NCI-H2029 treated with DMSO at 0.1 percent for 48 hours (cell line): Measurements from ENCODE around the gene SORBS2.

Experiments
- DNase-seq: peaks from one replicate; lab custom pipeline; 2025; lab: John Stamatoyannopoulos, UW

The SORBS2 gene

DNA sequence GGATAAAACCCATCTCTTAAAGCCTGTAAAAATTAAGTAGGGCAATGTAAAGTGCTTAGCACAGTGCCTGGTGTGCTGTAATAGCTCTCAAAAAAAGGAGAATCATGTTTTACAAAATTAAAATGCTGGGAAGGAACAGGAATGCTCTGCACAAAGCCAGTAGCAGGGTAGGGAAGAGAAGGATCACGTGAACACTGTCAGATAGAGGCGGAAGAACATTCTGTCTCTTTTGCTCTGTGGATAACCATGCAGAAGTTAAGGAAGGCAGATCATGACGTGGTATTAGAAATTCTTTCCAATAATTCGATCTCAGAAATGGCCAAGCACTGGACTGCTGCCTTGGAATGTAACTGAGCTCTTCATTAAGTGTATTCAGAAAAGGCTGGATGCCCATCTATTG, 140.5 kb downstream of the SORBS2 start:
- DNase-seq, result no peak

DNA sequence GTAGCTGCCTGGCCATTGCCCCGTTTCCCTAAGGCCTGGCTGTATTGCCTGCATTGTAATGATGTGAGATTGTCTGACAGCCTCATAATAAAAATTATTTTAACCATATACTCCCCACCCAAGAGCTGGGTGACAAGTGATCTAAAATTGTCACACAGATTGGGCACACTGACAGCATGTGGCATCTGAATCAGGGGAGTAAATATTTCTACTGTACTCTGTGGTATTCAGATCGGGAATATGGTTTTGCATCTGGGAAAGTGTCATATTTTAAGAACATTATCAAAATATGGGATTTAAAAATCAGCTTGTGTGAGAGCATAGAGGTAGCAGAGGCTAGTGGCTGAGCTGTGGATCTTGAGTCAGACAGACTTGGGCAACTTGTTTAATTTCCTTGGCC, 140.9 kb downstream of the SORBS2 start:
- no peak for DNase-seq

DNA sequence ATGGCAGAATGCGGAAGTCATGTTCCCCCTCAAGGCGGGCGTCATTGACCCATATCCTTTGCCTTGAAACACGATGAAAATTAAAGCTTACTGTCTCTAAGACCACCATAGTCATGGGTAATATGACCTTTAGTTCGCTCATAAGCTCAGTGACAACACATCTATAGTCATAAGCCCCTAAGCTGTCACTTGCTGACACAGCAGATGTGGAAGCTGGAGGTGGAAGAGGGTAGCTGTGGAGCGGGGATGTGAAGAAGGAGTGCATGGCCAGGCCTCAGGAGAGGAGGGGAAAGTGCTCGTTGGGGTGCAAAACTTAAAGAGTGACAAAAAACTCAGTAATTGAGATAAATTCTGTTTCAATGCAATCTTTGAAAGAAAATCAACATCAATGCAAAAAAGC, 142.7 kb downstream of the SORBS2 start:
- DNase-seq, result no peak

DNA sequence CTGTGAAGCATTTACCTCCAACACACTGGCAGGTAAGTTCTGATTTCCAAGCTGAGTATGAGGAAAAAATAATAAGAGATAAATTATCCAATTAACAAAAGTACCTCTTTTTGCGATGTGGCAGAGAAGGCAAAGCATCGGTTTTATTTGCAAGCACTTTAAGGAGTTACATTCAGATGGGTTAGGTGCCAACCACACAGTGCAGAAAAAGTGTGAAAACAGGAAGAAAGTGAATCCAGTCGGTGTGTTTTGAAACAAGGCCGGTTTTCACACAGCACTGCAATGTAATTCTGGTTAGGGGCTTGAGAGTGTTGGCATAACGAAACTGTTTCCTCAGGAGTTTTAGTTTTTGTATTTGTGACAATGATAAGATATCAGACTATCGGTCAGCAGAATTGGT, 145.8 kb downstream of the SORBS2 start:
- no peak for DNase-seq

DNA sequence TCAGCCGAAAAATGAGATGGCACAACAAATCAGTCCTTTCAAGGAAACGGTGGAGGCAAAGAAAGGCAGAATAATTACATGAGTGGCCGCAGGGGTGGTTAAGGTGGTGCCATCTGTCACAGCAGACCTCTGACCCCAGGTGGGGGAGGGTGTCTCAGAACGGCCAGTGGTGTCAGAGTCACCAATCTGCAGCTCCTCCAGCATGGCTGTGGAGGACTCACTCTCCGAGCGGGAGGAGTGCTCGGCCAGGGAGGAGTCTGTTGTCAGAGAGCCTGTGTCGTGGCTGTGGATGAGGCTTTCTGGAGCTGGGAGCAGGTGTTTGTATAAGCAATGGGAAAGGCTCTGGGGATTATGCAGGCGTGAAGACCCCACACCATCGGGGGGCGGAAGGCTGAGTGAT, 146.3 kb downstream of the SORBS2 start:
- DNase-seq, result no peak

DNA sequence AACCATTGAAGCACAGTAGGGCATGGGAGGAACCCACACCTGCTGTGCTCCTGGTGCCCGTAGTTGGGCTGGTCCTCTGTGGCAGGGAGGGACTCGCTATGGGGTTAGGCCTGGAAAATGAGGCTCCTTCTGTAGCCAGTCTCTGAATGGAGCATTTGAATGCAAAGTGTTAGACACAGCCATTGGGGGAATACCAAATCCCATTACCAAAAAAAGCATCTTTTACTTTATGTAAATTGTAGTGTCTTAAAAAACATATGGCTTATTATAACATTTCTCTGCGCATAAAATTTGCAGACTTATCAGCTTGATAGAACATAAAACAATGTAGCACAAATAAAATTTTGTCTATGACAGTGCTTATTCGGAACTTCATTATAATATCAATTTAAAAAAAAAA, 147.5 kb downstream of the SORBS2 start:
- no peak for DNase-seq

DNA sequence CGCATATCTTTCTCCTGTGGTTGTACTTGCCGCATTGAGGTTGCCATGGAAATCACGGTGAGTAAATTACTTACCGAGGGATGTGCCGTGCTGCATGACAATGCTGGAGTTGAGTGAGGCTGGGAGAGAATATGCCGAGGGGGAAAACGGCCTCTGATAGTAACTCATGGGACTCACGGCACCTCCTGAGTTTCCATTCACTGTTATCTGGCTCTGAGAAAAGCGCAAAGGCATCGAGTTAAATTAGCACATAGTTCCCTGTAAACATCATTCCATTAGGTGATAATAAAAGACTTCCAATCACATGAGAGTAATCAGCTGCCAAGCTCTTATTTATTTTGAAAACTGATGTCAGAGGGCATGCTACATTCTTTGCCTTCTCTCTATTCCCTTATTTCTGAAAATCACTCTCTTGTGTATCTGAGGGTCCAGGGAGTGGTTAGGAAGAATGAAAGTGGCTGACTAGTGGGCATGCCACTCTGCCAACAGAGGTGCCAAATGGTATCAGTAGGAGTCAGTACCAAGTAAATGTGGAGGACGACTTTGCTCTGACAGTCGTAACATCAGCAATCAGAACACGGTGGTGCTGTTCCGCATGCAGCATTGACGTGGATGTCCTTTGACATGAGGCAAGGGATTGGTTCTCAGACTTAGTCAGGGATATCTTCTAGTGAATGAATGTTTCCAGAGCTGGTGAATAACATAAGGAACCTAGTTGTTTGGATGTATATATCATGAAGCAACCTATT, 149.8 kb downstream of the SORBS2 start:
- DNase-seq, result no peak

DNA sequence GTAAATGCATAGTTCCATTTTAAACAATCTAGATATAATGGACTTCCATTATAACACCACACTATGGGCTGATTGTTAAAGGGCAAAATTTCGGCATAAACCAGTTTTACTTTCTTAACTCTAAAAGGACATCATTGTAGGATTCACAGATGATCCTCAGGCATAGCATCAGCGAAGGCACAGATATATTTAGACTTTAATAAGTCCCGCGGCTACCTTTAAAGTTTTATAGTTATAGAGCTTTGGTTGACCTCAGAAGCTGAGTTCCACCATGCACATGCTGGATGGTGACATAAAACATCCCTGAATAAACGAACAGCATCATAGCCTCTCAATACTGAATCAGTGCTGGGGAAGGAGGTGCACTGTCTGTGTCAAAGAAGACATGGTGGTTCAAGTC, 151.7 kb downstream of the SORBS2 start:
- no peak for DNase-seq

DNA sequence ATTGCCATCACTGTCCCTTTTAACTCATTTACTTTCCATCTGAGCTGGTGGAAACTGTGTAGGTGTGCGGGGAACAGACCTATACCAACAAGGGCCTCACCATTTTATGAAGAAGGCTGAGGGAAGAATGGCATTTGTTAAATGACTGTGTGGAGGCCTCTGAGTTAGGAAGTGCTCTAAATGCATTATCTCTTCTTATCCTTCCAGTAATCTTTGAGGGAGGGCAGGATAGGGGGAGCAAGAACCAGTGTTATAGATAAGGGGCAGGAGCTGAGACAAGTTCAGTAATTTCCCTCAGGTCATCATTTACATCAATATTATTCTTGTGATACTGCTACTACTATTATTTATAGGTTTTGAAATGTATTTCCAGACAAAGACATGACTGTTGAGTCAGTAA, 154.3 kb downstream of the SORBS2 start:
- DNase-seq, result no peak

DNA sequence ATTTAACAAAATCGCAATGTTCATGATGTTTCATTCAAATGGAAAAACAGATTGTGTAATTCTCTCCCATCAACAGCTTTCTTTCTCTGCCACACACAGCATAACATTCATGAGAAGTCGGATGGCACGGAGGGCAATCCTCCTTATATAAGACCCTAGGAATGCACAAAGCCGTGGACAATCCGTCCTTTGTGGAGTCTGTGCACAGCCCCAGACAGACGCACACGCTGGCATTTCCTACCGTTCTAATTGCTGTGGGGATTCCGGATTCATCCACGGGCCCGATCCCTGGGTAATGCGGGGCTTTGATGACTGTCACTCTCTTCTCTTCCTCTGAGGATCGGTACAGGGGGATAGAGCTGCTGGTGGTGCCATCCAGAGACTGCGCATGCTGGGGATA, 154.8 kb downstream of the SORBS2 start:
- DNase-seq, result no peak

DNA sequence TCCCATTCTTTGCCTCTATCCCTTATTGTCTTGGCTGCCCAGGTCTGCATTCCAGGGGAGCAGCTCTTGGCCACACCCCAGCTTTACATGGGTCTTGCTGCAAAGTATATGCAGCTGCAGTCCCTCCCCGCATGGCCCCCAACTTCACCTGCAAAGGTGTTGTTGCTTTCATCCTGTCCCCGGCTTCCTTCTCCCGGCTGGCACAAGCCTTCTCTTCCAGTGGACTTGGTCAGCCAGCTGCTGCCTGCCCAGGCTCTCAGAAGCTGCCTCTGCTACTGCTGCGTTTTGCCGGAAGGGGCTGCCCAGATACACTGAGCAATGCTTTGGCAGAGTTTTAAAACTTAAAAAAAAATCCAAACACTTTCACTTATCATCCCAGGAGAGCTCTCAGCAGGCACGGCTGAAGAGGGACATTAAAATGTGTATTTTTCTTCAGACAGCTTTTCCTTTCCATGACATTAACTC, 155.5 kb downstream of the SORBS2 start:
- no peak for DNase-seq

DNA sequence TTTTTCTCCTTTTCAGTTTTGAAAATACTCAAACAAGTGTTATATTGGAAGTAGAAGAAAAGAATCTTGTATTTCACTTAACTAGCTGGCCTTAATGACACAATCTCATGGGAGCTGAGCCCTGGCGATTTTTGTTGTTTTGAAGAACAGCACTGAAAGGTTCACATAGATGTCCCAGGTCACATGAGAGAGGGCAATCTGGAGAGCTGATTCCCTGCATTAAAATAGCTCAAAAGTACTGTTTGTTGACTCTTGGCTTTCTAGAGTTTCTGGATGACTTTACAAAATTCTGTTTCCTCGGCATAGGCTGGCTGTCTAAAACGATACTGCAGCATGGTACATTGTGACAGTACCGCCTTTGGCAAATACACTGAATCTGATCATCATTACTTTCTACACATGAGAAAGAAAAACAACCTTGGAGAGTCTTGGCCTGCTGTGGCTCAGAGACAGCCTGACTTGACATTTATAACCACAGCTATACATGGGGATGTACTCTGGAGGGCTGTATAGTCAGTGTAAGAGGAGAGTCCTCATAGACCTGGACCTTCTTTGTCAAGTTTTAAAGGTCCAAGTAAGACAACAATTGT, 156.9 kb downstream of the SORBS2 start:
- no peak for DNase-seq

DNA sequence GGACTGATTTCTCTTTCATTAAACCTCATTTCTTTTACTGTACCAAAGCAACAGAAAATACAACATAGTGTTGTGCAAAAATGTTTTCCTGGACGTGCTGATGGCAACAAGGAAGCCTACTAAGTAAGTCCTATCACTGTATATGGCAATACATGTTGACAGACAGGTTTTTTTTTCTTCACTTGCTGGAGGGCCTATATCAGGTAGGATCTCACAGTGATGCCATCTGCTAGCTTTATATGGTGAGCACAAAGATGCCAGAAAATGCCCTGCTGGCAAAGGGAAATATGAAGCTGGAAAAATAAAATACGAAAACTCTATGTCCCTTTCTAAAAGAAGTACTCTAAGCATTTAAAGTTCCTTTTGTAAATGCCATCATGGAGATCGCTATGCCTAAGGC, 157.7 kb downstream of the SORBS2 start:
- DNase-seq, result no peak

DNA sequence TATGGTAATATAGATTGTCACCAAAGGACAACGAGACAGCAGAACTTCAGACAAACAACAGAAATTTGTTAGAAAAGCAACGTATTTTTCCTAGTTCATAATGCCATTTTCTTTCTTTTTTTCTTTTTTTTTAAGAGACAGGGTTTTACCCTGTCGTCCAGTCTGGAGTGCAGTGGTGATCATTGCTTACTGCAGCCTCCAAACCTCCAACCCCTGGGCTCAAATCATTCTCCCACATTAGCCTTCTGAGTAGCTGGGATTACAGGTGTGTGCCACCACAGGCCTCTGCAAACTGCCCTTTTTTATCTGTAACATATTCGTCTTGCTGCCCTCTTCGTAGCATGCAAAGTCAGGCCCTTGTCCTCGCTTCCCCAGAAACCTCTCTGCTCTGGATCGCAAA, 160.1 kb downstream of the SORBS2 start:
- no peak for DNase-seq

DNA sequence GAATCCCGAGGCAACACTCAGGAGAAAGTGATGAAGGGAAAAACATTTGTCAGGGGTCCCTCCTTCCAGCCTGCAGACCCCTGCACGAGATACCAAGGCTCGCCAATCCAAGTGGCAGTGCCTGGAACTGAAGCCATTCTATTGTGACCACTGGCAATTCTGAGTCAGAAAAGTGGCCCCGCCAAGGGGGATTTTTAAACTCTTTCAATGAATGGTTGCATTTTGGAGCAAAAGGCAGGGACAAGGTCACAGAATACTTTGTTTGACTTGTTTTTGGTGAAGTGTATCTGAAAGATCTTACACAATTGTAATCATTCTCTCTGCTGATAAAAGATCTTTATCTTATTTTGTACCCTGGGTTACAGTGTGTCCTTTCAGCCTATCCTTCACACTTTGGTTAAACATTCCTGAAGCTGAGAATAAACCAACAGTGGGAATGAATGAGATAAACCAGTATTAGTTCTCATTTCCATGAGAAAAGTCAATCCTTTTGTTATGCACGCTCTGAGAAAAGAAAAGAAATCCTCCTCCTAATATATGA, 160.8 kb downstream of the SORBS2 start:
- no peak for DNase-seq

DNA sequence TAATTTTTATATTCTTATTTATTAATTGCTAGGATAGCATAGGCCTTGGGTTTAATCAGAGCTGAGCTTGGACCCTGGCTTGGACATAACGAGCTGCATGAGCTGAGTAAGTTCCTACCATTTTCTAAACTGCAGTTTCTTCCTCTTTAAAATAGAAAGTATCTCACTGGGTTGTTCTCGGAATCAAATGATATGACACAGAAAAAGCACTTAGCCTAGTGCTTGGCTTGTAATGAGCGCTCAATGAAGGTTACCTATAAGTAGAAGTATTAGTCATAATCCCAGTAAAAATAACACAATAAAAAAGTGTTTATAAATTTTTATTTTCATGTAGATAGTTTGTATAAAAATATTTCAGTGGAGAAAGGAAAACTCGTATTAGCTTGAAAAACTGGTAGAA, 163.4 kb downstream of the SORBS2 start:
- DNase-seq, result no peak

DNA sequence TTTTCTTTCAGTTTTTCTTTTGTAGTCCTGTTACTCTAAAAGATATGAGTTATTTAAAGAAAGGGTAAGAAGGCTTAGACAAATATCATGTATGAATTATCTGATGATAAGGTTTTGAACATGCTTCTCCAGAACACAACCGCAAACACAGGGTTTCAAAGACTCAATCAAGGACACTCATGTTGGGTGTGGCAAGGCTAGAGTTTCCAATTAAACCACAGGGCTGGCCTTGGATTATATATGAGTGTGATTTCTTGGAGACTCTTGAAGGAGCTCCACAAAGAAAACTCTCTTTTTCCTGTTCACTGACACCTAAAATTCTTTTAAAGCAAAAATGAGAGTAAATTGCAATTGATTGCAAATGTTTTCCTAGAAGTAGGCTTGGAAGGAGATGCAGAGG, 166.6 kb downstream of the SORBS2 start:
- DNase-seq, result no peak

DNA sequence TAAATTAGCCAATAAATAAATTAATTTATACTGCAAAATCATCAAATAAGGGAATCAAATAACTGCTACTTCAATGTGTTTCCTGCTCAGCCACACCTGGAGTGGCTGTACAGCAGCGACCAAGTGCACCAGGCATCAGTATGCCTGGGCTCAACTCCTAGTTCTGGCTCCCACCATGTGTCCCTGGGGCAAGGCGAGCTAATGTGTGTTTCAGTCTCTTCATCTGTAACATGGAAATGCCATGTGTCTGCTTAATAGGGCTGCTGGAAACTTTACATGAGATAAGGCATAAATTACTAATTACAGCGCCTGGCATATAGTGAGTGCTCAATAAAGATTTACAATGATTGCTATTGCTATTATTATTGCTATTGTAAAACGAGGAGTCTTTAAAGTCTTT, 167.6 kb downstream of the SORBS2 start:
- no peak for DNase-seq

DNA sequence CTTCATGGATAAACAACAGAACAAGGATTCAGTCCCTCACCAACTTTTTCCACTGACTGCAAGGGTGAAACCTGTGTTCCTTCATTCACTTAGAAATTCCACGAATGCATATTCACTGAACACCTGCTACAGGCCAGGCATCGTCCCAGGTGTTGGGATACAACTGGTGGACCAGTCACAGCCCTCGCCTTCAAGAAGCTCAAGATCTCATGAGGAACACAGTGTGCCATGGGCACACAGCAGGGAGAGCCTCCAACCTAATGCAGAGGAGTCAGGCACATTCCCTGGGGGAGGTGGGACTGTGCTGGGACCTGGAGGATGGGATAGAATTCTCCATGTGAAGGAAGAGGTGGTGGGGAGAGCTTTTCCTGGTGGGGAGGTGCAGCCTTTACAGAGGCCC, 169.1 kb downstream of the SORBS2 start:
- DNase-seq, result no peak

DNA sequence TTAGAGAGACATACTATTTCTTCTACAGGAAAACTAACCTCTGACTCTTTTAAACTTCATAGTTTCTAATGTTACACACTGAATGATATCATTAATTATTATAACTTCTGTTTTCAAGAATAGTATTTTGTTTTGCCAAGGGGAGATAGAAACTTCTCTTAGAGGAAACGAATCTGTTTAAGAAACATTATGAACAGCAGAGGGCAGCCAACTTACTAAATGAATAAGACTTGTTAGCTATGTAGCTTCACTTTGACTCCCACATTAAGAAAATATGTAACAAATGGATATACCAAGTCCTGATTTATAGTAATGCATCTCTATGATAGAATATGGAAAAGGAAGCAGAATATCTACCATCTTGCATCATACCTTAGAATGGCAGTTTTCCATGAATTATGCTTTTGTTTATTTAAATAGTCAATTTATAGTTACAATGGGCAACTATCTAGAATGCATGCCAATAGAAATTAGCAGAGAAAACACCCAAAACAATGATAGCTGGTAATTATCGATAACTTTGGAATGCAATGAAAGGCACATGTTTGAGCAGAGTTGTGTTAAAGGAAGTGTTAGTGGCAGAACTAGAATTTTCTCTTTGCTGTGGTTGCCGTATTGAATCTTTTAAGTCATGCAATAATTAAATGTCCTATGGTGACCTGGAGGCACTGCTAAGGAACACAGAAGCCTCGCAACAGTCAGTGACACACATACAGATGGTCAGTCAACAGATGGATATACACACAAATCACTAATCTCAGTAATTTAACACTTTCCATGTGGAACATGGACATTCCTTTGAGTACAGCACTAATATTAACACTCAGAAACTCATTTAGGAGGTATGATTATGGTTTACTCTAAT, 171.0 kb downstream of the SORBS2 start:
- DNase-seq, result no peak

DNA sequence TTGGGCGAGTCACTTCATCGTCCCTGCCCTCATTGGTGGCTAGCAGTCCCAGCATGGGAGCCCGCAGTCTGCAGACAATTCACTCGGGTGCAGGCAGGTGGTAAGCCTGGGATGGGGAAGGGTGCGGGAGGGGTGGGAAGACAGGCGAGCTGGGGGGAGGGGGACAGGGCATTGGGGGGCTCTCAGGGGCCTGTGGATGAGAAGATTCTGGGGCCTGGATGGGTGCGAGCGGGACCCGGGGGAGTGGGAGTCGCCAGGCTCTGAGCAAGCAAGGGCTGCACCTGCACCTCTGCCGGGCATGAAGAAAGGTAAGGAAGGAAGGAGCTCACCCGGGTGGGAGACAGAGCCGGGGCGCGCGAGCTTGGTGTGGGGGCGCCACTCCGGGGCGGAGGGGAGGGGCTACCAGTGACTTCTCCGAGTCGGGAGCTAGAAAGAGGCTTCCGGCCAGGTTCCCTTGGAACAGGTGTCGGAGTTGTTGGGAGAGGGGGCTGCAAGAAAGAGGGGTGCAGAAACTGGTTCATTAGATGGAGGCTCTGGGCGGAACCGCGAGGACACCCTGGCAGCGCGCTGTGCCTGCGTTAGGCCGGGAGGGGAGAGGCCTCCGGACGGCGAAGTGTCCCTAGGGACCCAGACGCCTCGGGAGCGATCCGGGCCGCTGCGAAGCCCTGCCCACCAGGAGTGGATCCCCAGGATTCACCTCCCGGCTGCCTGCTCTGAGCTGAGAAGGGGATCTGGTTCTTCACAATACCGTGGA, 173.3 kb downstream of the SORBS2 start:
- no peak for DNase-seq

DNA sequence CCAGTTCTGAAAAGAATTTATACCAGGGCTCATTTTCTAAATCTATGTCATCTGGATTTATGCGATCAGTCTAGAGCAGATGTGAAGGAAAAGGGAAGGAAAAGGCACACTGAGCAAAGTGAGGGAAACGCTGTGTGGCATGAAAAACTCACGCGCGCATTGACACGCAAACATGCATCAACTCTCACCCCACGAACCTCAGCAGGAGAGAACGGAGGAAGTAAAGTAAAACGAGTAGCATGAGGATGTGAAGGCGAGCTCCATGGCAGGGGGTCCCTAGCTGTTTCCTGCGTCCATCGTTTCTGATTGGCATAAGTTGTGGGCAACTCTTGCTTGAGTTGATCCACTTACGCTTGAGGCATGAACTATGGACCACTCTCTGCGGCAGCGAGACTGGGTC, 173.9 kb downstream of the SORBS2 start:
- no peak for DNase-seq
